Neural progenitor cell (in vitro differentiated cells): ENCODE measurements around the gene PYCR2.

Experiments used
- CTCF ChIP-seq: fragments of 200-600 bp; sonication (generic); IDR thresholded peaks from 2 replicates; pipeline ENCODE4 v1.5.1; 2017; ENCODE audit warnings: antibody characterized with exemption, mild to moderate bottlenecking
- EZH2 ChIP-seq: fragments of 200-600 bp; sonication (generic); IDR thresholded peaks from 2 replicates; pipeline ENCODE4 v1.6.1; 2017; ENCODE audit warnings: antibody characterized with exemption, mild to moderate bottlenecking, moderate library complexity

- TF ChIP-seq CTCF (no peak), EZH2 (no peak)
Measured at GRCh38 chr1:225941942-225942222, 17.8 kb upstream of the PYCR2 start.
